Hepatic stellate cell (primary cell): ENCODE data around the gene PROK1.

Experiments
- DNase-seq: peaks from one replicate; pipeline ENCODE4 v3.0.0; 2011; ENCODE audit warnings: low spot score

The PROK1 gene

DNA sequence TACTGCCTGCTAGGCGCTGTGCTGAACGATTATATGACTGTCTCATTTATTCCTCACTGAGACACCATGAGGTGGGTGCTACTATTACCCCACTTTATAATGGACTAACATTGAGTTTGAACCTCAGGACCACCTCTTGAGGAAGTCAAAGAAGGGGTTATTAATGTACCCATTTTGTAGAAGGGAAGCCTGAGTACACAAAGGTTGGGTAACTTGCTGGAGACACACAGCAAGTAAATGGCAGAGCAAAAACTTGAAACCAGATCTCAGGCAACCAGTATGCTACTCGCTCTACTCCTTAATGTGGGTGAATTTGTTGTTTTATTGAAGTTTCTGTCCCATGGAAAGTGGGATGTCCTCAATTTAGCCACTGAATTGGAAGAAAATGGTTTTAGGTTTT lies 37.9 kb downstream of the PROK1 start:
- no peak for DNase-seq

- no peak for DNase-seq
These were observed 38.5 kb downstream of the PROK1 start for GRCh38 chr1:110489406-110489805.

DNA sequence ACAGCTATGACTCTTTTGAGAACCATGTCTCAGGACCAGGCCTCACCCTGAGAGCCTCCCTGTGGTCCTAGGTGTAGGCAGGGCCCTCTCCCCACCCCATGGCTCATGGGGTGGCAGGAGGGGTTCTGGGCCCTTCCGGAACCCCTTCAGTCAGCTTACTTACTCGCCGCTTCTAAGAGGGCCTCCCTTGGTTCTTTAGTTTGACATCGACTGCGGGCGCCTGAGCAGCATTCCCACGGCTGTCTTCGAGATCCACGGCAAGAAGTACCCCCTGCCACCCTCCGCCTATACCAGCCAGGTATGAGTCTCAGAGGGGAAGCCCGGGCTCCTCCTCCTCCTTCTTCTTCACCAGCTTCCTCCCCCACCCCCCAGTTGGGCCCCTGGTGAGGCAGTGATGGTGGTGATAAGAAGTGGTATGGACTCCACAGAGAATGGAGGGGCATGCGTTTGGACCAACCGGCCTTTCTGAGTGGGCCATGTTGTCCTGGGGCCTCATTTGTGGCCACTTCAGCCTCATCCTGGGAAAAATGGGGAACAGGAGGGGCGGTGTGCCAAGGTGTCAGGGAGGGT lies 39.1 kb downstream of the PROK1 start:
- no peak for DNase-seq

DNA sequence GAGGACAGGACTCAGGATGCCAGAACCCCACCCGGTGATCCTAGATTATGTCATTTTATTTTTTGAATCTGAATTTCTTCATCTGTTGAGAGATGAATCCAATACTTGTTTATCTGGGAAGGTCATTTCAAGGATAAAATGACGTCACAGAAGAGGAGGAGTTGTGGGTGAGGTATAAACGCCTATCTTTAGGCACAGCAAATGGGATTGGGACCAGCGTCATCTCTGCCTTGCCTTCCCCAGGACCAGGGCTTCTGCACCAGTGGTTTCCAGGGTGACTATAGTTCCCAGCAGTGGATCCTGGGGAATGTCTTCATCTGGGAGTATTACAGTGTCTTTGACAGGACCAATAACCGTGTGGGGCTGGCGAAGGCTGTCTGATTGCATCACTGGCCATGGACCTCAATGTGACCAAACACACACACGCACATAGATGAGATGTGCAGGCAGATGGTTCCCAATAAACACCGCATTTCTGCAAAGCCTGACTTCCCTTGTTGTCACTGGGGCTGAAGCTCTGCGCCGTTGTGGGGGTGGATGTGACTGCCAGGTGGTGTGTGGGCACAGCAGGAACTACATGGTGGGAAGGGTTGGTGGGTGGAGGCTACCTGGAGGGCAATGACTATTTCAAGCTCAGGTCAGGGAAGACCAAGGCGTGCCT lies 40.0 kb downstream of the PROK1 start:
- no peak for DNase-seq

DNA sequence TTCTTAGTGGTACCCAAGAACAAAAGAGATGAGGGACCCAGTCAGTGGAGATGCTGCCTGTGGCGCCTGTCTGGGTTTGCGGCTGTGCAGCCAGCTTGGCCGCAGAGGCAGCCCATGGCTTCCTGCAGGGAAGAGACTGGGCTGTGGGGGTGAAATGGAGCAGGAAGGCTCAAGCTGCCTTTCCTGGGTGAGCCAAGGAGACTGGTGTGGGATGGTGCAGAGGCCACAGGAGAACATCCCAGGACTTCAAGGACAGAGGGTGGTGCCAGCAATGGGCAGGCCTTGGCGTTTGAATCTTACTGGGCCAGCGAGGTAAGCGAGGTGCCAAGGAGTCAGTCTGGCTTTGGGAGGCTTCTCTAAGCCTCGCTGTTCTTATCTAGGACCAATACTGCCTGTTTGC lies 41.6 kb downstream of the PROK1 start:
- no peak for DNase-seq

DNA sequence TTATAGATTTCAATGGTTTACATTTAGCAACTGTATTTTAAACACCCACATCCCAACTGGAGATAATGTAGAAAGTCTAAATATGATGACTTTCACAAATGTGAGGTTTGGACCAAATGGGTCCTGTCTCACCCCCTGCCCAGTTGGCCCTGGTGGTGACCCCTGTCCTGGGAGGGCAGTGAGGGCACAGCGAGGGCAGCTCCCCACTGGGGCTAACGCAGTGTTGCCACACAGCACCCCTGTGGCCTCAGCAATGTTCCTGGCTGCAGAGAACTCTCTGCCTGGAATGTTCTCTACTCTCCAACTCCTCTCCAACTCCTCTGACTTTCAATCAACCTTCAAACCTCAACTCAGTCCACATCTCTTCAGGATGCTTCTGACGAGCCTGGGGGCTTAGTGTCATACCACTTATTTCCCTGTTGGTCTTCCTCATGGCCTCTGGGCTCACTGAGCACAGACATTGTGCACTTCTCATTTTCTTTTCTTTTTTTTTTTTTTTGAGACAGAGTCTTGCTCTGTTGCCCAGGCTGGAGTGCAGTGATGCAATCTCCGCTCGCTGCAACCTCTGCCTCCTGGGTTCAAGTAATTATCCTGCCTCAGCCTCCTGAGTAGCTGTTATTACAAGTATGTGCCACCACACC lies 42.2 kb downstream of the PROK1 start:
- no peak for DNase-seq

GRCh38 chr1:110494036-110494435 lies 43.1 kb downstream of the PROK1 start:
- no peak for DNase-seq

- no peak for DNase-seq
These were observed 43.8 kb downstream of the PROK1 start for GRCh38 chr1:110494522-110495406.

DNA sequence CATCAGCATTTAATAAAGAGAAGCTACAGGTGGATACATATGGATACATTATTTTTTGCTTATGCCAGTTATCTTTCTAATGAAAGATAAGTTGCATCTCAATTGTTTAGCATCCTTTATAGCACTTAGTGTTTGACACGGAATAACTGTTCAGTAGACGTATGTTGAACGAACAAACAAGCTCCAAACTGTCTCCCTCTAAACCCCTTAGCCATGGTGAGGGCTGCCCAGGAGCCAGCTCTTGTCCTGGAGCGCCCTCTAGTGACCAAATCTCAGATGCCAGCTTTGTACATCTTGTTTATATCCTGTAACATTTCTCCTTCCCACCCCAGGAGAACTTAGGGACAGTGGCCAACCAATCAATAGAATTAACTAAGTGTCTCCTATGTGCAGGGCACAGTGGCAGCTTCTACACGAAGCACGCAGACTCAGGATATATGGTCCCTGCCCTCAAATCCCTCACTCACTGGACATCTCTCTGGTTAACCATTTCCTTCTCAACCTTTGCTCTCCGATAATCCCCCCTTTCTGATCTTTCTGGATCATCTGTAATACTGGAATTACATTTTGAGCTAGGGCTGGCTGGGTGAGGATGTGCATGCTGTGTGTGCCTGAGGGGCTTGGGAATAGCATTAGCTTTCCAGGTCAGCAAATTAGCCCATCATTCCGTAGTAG lies 45.1 kb downstream of the PROK1 start:
- peak; percentile 86 for DNase-seq

DNA sequence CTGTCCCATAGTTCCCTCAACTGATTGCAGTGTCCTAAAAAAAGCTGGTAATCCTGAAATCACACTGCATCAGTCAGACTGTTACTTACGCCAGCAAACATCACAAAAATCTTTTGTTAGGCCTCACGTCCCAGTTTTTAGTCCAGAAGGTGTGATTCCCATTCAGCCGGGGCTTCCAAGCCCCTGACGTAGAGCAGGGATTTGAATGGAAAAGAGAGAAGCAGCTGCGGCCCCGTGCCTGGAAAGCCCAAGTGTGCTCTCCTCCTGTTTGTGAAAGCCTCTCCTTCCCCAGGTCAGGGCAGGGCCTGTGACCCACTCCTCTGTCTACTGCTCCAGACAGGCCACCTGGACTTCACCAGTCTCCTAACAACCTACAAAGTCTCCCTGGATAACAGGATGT lies 47.3 kb downstream of the PROK1 start:
- no peak for DNase-seq

GRCh38 chr1:110501488-110502132 lies 50.7 kb downstream of the PROK1 start:
- DNase-seq = no peak

DNA sequence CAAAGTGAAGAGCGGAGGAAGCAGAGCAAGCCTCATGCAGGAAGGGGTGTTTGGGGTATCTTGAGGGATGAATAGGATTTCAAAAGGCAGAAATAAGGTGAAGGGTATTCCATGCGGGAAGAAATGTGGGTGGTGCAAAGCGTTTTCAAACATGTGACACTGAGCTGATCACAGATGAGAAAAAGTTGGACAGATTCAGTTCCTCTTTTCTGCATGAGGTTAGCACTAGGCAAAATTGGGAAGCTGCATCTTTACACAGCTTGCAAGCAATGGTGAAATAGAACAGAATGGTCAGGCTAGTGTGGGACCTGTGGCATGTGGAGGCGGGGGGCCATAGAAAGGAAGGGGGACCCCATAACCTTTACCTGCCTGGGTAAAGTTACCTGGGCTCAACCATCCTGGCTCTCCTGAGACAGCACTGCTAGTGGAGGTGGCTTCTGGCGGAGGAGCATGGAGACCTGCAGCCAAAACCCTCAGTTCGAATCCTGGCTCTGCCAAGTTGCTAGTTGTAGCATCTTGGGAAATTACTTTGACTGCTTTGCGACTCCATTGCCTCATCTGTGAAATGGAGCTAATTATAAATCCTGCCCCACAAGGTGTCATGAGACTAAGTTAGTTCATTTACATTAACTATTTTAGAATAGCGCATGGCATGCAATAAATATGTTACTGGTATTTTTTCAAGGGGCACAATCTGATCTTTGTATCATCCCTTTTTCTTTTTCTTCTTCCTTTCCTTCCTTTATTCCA lies 51.6 kb downstream of the PROK1 start:
- no peak for DNase-seq

- DNase-seq = no peak
These were observed 52.5 kb downstream of the PROK1 start for GRCh38 chr1:110503471-110503870.

- no peak for DNase-seq
These were observed 53.3 kb downstream of the PROK1 start for GRCh38 chr1:110504226-110504625.

DNA sequence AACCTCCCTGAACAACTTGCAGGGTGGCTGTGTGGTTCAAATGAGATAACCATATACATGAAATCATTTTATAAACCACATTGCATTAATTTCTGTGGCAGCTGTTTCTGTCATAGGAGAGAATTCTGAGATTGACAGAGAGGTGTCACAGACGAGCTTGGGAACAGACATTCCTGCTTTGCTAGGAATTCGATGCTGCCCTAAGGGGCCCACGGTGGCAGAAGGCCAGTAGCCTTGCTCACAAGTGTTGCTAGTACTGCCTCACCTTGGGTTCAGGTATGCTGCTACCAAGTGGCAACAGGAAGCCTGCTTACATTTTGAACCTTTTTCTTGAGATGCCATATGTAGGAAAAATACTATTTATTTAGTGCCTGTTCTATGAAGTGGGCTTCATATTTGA lies 54.6 kb downstream of the PROK1 start:
- DNase-seq = no peak

DNA sequence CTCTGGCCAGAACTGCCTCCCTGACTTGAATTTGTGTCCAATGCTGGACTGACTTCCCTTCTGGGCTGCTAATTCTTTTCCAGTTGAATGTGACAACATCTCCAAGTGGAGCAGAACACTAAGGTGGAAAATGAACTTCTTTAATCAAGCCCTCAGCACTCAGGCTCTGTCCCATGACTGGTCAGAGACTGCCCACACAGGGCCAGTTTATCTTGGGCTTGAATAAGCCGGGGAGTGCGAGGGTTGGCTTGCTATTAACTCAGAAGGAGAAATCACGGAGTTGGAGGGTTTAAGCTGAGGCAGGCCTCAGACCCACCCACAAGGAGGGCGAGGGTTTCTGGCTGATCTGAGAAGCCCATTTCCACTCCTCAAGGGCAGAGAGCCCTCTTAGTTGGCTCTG lies 55.6 kb downstream of the PROK1 start:
- DNase-seq = no peak
